PC-3 (cell line): ENCODE measurements around the gene TBC1D13.

Experiments
- CTCF ChIP-seq: fragments of 300-600 bp; sonication (generic); conservative IDR thresholded peaks from 2 replicates; pipeline ENCODE4 v1.5.1; 2017; ENCODE audit warnings: antibody characterized with exemption, low read depth, mild to moderate bottlenecking, low read length
- EZH2phosphoT487 ChIP-seq: fragments of 300-600 bp; sonication (generic); IDR thresholded peaks from 2 replicates; pipeline ENCODE4 v1.6.1; 2018; ENCODE audit warnings: mild to moderate bottlenecking, antibody characterized with exemption, low read length, borderline replicate concordance

GRCh38 chr9:128824911-128825310, 37.9 kb downstream of the TBC1D13 start:
- TF ChIP-seq CTCF (no peak), EZH2phosphoT487 (no peak)
